Stimulated activated CD8-positive, alpha-beta memory T cell treated with anti-CD3 and anti-CD28 coated beads, Interleukin-12 subunit alpha, Interleukin-12 subunit beta, amount 100 ng/mL, for 24 hours (primary cell): ENCODE measurements around the gene LRIT2.
A peak's percentile ranks its signal among the peaks of the same experiment; 100 is the strongest.

Experiments used
- DNase-seq: peaks from one replicate; pipeline ENCODE4 v3.0.0-alpha.2; 2020; ENCODE audit errors: extremely low read depth

The LRIT2 gene

DNA sequence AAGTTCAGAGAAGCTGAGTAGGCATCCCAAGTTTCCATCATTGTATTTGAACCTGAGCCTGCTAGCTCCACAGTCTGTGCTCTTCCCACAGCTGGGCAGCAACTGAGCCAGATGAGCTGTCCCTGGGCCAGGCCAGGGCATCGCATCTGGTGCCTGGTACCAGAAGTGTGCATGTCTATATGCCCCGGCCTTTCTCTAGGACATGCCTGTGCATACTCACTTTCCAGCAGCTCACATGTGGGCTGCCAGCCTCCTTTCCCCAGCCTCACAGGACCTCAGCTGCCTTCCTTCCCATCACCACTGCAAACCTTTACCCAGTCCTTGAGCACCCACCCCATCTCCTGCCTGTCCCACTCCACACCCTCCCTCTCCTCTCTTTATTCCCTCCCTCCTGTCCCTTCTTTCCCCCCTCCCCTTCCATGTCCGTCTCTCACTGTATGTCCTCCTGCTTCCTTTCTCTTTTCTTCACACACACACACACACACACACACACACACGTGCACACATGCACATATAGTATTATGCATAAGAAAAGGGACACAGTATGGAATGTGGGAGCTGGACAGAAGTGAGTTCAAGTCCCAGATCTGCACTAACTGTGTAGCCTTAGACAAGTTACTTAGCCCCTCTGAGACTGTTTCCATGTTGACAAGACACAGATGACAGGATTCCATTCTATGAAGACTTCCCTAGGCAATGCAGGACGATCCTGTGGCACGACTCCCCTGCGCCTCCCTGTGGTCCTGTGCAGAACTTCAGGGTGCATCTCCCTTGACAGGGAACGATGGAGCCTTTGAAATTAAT lies 20.1 kb downstream of the LRIT2 start:
- no peak for DNase-seq

DNA sequence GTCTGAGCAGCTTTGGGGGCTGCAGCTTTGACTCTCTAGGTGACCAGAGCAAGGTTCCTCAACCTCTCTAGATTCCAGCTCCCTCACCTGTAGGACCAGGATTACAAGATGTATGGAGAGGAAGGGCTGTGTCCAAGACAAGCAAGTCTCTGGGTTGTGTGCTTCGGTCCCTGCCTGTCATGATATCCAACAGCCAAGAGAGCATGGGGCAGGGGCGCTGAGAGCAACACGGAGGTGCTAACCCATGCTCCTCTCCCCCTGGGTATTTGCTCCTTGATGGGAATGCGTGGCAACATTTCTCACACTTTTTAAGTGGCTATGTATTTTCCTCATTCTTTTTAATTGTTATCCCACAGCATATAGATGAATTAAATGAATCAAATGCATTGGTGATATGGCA lies 20.7 kb downstream of the LRIT2 start:
- no peak for DNase-seq

DNA sequence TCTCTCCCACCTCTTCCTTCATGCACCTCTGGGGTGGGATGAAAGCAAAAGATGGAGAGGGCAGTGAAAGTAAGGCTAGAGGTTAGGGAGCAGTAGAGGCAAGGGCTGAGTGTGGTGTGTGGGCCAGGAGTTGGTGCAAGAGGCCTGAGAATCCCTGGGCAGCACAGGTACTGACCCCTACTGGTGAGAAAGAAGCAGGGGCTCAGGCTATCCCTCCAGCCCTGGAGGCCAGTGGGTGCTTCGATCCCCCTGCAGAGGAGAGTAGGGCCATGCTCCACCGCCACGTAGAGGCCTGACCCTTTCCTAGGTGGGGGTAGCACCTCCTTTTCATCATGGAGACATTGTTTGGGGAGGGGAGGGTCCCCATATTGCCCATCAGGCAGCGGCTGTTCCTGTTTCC lies 21.2 kb downstream of the LRIT2 start:
- DNase-seq = no peak

DNA sequence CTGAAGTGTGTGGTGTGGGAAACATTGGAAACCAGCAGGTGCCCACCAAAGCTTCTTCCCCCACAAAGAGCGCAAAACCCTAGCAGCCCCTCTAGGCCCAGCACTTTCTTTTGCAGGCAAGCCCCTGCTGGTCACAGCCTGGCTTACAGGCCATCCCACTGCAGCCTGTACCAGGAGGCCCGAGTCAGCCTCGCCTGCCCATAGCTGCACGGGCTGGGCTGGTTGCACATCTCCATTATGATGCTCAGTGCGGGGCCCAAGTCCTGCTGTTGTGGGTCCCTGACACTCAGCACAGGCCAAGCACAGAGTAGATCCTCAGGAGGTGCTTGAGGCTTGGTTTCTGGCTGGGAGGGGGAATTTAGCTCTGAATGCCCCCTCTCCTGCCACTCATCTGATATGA lies 23.0 kb downstream of the LRIT2 start:
- no peak for DNase-seq

DNA sequence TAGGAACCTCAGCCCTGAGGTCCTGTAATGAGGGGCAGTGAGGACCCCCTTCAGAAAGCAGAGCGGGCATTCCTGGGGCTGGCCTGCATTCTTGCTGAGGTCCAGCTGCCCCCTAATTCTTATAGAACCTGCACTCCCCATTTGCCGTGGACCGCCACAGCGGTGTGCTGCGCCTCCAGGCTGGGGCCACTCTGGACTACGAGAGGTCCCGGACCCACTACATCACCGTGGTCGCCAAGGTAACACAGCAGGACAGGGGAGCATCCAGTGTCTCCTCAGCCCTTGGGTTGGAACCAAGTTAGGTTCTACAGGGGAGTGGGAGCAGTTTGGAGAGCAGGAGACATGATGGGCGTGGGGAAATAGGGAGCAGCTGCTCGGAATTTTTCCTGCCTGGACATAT lies 23.7 kb downstream of the LRIT2 start:
- no peak for DNase-seq

DNA sequence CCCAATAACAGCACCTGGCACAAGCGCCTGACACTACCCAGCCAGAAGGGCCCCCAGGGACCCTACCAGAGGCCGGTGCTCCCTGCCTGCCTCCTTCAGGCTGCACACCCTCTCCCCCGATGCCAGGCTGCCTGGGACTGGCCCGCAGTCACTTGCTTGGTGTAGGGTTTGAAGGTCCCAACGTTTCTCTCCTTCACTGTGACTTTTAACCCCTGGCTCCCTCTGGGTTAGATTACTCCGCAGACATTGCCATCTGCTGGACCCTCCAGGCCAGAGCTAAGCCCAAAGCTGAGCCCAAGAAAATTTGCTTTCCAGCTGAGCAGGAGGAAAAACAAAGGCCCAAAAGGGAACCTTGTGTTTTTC lies 24.1 kb downstream of the LRIT2 start:
- DNase-seq = no peak

DNA sequence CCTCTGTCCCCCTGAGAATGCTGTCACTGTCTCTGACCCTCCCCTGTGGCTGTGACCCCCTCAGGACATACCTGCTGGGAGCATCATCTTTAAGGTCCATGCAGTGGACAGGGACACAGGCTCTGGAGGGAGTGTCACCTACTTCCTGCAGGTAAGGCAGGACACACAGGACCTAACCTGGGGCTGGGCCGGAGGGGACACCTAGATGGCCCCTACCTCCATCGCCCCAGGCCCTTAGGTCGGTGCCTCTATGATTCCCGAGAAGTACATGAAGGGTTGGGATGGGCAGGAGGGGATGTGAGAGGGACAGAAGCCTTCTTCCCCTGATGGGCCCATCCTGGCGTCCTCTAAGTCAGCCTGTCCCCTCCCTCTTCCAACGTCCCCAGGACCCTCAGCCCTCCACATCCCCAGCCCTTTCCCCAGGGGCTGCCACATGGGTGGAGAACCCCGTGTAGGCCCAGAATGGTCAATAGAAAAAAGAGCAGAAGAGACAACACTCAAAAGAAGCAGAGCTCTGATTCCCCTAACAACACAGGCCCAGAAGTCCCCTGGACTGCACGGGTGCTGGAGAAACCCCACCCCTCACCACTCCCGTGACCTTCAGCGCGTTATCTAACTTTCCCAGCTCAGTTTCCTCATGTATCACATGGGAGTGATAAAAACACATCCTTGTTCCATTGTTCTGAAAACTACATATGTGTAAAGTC lies 24.7 kb downstream of the LRIT2 start:
- DNase-seq = no peak

DNA sequence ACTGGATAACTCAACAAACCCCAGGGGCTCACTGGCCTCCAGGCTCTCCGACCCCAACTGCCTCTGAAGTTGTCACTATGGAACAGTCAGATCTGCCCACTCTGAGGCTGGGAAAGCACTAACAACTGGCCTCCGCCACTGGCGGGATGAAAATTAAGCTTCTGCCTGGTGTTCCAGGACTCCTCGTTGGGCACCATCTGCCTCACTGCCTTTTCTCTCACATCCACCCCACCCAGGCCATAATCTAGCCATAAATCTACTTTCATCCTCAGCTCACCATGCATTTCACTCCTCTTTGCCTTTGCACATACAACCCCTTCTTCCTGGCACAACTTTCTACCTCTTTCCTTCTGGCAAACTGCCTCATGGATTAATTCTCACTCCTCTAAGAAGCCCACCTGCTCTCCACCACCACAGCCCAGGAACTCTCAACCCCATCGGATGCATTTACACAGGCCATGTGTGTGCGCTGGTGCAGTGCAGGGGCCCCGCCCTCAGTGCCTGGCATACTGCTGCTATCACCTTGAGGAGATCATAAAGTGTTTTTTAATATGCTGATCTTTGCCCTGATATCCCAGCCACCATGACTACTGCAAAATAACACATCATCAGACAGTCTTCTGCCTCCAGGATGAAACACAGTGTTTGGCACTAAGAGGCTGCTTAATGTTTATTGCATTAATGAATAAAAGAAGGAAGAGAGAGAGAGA lies 27.0 kb downstream of the LRIT2 start:
- no peak for DNase-seq

DNA sequence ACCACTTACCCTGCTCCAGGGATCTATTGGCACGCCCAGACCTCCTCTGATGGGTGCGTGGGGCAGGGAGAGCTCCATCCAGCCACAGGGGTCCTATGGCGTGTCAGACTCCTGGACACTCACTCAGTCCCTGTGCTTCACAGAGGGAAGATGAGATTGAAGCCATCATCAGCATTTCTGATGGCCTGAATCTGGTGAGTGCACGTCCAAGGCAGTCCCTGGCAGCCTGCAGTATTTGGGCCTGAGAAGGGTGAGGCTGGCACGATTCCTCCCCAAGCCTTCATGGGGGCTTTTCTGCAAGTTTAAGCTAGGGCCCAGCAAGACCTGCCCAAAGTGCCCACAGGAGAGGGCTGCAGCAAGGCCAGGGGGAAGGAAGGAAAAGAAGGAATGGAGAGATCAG lies 27.7 kb downstream of the LRIT2 start:
- DNase-seq = no peak

DNA sequence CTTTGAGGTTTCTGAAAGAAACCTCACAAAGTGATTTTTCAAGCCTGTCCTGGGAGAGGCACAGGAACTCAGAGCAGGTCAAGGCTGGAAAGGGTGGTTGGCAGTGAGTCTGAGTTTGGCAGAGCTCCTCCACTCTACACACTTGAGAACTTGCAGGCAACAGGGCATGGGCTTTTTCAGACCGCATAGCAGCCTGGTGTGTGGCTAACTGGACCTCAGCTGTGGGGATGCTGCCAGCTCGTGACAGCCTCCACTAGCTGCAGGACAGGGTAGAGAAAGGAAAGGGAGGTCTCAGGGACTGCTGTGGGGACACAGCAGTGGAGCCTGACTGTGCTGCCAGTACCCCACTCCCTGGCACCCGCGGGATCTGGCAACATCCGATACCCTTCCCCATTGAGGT lies 28.4 kb downstream of the LRIT2 start:
- no peak for DNase-seq

DNA sequence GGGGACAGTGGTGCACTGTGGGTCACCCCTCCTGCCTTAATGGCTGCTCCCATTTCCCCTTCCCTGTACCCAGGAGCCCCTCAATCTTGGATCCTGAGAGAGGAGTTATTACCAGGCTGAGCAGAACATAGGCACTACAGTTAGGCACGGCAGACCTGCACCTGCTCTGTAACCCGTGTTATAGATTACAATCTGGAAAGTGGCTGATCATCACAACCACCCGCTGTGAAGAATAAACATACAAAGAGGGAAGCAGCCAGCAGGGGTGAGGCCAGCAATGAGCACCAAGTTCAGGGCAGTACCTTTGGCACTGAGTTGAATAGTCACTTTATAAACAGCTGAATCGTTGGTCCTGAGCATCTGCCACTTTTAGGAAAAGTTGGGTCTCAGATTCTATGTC lies 29.3 kb downstream of the LRIT2 start:
- no peak for DNase-seq

DNA sequence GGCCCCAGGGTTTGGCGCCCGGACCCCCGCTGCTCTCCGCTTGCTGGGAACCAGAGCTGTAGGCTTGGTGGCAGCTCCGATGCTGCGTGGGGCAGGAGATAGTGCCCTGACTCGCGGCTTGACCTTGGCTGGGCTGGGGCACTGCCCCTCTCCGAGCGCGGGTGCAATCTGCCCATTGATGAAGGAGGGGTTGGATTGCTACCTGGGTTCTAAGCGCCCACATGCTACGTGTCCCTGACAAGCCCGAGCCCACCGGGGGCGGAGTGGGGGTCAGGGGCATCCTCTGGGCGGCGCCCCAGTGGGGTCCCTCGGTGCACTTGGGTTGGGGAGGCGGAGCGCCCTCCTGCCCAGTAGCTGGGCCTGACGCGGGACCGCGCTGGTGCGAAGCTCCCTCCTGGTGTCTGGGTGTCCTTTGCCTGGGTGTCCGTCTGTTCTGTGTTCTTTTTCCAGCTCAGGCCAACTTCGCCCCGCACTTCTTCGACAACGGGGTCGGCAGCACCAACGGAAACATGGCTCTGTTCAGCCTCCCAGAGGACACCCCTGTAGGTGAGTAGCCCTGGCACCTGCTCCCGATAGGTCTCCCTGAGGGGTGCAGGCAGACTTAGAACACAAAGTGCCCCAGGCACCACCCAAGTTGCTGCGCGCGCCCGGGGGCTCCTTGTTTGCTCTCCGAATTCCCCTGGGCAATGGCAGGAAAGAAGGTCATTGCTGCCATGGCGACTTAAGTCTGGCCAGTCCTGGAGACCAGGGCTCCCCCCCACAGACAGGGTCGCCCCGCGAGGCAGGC lies 30.1 kb downstream of the LRIT2 start:
- no peak for DNase-seq

DNA sequence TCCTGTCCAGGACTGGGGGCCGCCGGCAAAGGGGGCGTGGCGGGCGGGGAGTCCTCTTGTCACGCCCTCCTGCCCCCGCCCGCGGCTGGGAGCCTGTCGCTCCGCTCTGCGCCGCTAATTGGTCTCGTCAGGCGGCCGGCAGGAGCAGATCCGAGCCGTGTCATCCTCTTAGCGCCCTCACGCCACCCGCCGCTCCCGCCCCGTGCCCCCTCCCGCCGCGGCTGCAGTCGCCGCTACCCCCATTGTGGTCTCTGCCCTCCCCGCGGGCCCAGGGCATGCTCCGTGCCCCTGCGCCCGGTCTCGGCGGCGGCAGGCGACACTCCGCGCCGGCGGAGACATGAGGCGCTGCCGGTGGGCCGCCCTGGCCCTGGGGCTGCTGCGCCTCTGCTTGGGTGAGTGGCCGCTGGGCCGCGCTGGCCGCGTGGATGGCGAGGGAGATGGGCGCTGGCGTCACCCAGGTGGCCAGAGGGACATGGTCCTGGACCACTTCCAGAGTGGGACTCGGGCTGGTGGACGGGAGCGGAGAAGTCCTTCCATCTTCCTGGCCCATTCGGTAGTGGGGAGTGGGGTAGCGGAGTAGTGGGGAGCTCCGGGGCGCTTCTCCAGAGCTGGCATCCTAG lies 30.8 kb downstream of the LRIT2 start, which contains the start of gene CDHR1:
CDHR1 (plus strand) TSS at position 114 of the 620 bp plus-strand sequence; CDS start at position 338, 224 bp downstream.
- peak; percentile 16 for DNase-seq

DNA sequence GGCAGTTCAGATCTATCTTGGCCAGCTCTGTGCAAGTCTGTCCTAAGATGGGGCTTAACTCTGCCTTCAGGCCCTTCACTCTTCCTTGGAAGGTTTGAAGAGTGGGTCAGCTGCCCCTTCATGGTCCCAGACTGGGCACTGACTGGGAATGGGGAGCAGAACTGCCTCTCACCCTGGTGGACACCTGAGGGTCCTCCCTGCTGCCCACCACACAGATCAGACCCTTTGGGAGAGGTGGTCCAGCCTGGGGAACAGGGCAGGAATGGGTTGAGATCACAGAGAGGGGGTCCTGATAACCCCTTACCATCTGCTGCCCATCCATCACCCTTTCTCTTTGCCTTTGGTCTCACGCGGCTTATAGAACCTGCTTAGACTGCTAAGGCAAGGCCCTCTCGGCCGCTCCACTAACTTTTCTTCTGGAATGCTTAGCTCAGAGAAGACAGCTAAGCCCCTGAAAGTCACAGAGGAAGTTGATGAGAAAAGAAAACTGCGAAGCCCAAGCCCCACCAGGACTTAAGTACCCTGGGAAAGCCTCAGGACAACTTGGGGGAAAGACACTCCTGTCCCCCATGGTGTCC lies 31.4 kb downstream of the LRIT2 start:
- no peak for DNase-seq

DNA sequence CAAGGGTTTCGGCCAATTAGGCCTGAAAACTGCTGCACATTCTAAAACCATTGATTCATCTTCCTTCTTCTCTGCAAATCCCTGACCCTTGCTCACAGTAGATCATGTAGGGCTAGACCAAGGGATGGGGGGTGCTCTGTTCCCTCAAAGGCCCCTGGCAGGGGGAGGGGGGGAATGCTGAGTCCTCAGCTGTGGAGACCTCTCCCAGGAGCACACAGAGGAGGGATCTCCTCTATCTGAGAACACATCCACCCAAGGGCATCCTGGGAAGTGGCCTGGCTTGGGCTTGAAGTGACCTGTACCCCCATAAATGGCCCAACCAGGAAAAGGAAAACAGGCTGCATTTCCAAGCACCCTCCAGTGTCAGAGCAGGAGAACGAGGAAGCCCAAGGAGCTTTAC lies 32.0 kb downstream of the LRIT2 start:
- no peak for DNase-seq

DNA sequence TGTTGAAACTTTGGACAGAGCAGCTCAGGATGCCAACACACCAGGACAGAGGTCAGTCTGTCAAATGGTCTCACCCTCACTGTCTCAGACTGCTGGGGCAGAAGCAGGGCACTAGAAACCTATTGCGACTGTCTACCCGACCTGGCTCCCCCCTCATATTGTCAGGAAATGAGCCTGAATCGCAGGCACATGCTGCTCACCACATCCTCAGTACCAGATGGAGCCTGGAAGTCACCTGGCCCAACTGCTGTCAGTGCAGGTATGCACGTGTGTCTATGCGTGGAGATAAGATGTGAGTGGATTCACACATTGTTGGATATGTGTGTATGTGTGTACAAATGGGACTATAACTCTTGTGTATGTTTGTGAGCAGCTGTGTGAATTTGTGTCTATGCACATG lies 34.2 kb downstream of the LRIT2 start:
- no peak for DNase-seq

DNA sequence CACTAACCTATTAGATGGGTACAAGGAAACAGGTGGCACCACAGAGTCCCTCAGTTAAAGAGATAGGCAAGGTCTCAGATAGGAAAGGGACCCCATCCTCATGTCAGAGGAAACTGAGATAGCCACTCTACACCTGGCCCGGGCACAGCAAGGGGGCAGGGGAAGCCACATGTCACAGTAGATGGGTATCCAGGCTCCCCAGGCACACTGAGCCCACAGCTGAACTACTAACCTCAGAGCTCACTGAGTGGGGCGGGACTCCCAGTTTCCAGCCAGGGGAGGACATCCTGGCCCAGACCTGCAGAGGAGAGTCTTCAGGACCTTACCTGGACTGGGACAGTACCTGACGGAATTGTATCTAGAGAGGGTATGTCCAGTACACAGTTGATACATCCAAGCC lies 34.7 kb downstream of the LRIT2 start:
- DNase-seq = no peak

DNA sequence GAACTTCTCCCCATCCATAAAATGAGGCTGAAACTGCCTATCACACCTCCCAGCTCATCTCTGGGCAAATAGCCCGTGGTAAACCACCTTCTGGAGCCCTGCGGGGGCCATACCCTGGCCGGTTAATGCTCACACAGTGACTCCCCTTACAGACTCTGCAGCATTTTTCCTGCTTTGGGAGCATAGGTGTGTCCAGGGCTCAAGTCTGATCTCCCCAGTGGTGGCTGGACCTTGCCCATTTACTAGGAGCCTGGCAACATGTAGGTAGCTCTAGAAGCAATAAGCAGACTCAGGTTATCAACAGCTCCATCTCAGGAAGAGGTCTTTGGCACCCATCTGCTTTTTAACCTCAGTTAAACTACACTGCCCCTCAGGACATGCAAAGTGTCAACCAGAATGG lies 36.5 kb downstream of the LRIT2 start:
- no peak for DNase-seq

DNA sequence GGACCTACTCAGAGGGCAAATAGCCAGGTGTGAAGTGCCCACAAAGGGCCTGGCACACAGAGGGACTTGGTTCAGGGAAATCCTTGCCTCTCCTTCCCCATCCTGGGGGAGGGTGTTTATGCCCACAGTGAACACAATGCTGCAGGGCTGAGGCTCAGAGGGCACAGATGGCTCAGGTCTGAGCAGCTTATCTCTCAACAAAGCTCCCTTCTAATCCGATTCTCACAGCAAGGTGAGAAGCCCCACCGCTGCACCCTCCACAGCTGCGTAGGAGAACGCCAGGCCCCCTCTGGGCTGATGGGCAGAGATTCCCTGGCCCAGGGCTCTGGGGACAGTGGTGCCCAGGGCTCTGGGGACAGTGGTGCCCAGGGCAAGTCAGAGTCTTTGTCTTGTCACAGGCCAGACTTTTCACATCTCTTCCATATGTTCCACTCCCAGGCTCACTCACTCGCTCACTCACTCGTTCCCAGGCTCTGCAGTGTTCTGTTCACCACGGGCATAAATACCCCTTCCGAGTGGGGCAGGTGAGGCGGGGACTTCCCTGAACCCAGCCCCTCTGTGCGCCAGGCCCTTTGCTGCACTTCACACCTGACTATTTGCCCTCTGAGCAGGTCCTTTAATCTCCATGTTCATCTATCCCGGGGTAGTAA lies 39.7 kb downstream of the LRIT2 start:
- DNase-seq = no peak

DNA sequence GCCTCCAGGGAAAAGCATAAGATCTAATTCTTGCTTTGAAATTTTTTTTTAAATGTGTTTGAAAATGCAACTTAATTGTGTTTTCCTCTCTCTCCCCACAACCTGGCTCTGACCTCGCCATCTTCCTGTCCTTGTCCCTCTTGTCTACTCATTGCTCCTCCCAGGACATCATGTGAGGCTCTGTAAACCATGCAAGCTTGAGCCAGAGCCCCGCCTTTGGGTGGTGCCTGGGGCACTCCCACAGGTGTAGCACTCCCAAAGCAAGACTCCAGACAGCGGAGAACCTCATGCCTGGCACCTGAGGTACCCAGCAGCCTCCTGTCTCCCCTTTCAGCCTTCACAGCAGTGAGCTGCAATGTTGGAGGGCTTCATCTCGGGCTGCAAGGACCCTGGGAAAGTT lies 40.8 kb downstream of the LRIT2 start:
- no peak for DNase-seq

DNA sequence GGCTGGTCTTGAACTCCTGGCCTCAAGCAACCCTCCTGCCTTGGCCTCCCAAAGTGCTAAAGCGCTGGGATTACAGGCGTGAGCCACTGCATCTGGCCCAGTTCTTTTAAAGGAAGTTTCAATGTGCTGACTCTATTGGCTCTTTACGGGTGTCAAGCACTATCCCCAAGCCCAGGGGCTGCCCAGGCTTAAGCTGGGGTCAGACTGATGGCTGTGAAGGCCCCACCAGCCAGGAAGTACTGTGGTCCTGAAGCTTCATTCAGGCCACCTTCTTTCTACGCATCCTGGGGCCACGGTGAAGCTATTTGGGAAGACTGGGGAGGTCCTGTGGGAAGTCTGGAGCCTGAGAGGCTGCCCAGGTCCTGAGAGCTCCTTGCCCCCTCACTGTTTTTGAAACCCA lies 43.7 kb downstream of the LRIT2 start:
- no peak for DNase-seq
